Nephron progenitor cell (in vitro differentiated cells): ENCODE measurements around the gene PARP12.
A peak's percentile ranks its signal among the peaks of the same experiment; 100 is the strongest.

Experiments
- DNase-seq: peaks from one replicate; pipeline ENCODE4 v3.0.0; 2021
- H3K27ac Mint-ChIP-seq: 2 replicates; pipeline ENCODE4 v1.8.0; 2021; ENCODE audit warnings: mild to moderate bottlenecking, moderate library complexity, mixed read lengths
- H3K27me3 Mint-ChIP-seq: 2 replicates; pipeline ENCODE4 v1.8.0; 2021; ENCODE audit warnings: mild to moderate bottlenecking, low read depth, mixed read lengths; ENCODE audit not compliant: poor library complexity
- H3K36me3 Mint-ChIP-seq: 2 replicates; pipeline ENCODE4 v1.8.0; 2021; ENCODE audit warnings: low read depth, mixed read lengths
- H3K4me1 Mint-ChIP-seq: 2 replicates; pipeline ENCODE4 v1.8.0; 2021; ENCODE audit warnings: mixed read lengths
- H3K4me3 Mint-ChIP-seq: 2 replicates; pipeline ENCODE4 v1.8.0; 2021; ENCODE audit warnings: mild to moderate bottlenecking, moderate library complexity, mixed read lengths
- H3K9me3 Mint-ChIP-seq: 2 replicates; pipeline ENCODE4 v1.8.0; 2021; ENCODE audit warnings: mild to moderate bottlenecking, moderate library complexity, mixed read lengths
- CTCF ChIP-seq: fragments of 200-600 bp; sonication (generic); IDR thresholded peaks from 2 replicates; pipeline ENCODE4 v1.5.0; 2021; ENCODE audit warnings: antibody characterized with exemption

PARP12 gene

DNA sequence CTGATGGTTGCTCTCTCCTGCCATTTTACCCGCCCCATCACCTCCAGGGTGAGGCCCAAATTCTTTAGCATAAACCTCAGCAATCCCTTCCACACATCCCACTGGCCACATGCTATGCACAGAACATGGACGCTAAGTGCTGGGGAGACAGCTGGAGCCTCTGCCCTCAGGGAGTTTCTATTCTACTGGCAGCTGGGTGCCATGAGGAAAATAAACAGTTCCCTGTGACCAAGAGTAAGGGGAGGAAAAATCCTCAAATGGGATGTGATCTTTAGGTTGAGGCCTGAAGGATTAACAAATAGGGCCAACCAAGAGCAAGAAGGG is 1.2 kb downstream of the PARP12 start:
- DNase-seq = no peak
- H3K4me1 Mint-ChIP-seq = peaks cover 2% of the 10 kb centered on the region

DNA sequence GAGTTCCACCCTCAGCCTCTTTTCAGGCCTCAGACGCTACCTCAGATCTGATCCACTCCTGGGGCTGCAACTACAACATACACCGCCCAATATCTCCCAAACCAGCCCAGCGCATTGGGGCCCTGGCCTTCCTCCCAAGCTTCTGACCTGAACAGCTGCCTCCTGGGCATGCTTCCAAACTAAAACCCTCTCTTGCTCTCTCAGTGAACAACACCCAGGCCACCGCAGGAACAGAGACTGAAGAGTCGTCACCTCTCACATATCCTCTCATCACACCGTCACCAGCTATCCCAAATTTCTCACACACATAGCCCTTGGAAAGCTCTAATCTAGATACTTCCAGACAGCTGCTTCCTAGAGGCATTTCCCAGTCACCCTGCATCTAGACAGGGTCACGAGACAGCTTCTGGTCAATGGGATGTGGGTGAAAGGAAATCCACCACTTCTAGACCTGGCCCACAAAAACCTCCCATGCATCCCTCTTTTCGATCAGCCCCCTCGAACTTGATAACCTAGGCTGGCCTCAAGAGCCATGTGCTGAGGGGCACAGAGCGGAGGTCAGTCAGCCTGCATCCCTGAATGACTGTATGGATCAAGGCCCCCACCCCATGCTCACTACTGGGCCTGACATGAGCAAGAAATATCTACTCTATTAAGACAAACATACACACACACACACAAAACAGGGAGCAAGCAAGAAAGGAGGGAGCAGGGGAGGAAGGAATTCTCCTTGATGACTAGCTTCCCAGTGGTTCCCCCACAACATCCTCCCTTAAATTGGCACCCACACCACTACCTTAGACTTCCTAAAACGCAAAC is 1.8 kb downstream of the PARP12 start:
- H3K36me3 Mint-ChIP-seq = peaks cover 6% of the 10 kb centered on the region
- TF ChIP-seq CTCF = no peak
- DNase-seq = no peak
- peaks cover 7% of the 10 kb centered on the region for H3K4me1 Mint-ChIP-seq
- peaks cover 21% of the 10 kb centered on the region for H3K9me3 Mint-ChIP-seq
- H3K4me3 Mint-ChIP-seq = peak overlapping the region; percentile 61
- H3K27me3 Mint-ChIP-seq = peaks cover 73% of the 10 kb centered on the region
- H3K27ac Mint-ChIP-seq = peak overlapping the region; percentile 13

More for the DNA sequence above, 1.2 kb downstream of the PARP12 start:
- Mint-ChIP-seq H3K27ac (peak overlapping the region; percentile 13), H3K4me3 (peak overlapping the region; percentile 31), H3K36me3 (peaks cover 8% of the 10 kb centered on the region), H3K27me3 (peaks cover 75% of the 10 kb centered on the region), H3K9me3 (peaks cover 27% of the 10 kb centered on the region)
- TF ChIP-seq CTCF = no peak

- peaks cover 69% of the 10 kb centered on the region for H3K27me3 Mint-ChIP-seq
- H3K27ac Mint-ChIP-seq = no peak overlapping the region
- no peak for DNase-seq
- H3K9me3 Mint-ChIP-seq = peaks cover 15% of the 10 kb centered on the region
- no peak overlapping the region for H3K4me3 Mint-ChIP-seq
- H3K36me3 Mint-ChIP-seq = peaks cover 6% of the 10 kb centered on the region
- peaks cover 7% of the 10 kb centered on the region for H3K4me1 Mint-ChIP-seq
- TF ChIP-seq CTCF = no peak
Observed at GRCh38 chr7:140060243-140060630, 2.5 kb downstream of the PARP12 start.

- Mint-ChIP-seq H3K27me3 (peaks cover 65% of the 10 kb centered on the region), H3K9me3 (peaks cover 15% of the 10 kb centered on the region), H3K27ac (no peak overlapping the region), H3K4me3 (no peak overlapping the region), H3K4me1 (peaks cover 7% of the 10 kb centered on the region), H3K36me3 (peaks cover 6% of the 10 kb centered on the region)
- no peak for DNase-seq
- no peak for TF ChIP-seq CTCF
Observed at GRCh38 chr7:140059273-140060242, 3.2 kb downstream of the PARP12 start.

DNA sequence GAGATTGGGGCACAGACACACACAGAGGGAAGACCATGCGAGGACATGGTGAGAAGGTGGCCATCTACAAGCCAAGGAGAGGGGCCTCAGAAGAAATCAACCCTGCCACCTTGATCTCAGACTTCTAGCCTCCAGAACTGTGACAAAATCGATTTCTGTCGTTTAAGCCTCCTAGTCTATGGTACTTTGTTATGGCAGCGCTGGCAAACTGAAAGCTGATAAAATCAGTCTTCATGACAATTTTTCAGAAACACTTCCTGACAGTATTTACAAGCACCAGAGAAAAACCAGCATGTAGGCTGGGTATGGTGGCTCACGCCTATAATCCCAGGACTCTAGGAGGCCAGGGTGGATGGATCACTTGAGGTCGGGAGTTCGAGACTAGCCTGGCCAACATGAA is 4.2 kb downstream of the PARP12 start:
- H3K4me1 Mint-ChIP-seq = peaks cover 7% of the 10 kb centered on the region
- H3K9me3 Mint-ChIP-seq = peaks cover 9% of the 10 kb centered on the region
- peaks cover 63% of the 10 kb centered on the region for H3K27me3 Mint-ChIP-seq
- H3K27ac Mint-ChIP-seq = no peak overlapping the region
- H3K36me3 Mint-ChIP-seq = peaks cover under 1% of the 10 kb centered on the region
- no peak overlapping the region for H3K4me3 Mint-ChIP-seq
- no peak for TF ChIP-seq CTCF
- DNase-seq = no peak
